ENCODE results near the gene IL17RE.

DNA sequence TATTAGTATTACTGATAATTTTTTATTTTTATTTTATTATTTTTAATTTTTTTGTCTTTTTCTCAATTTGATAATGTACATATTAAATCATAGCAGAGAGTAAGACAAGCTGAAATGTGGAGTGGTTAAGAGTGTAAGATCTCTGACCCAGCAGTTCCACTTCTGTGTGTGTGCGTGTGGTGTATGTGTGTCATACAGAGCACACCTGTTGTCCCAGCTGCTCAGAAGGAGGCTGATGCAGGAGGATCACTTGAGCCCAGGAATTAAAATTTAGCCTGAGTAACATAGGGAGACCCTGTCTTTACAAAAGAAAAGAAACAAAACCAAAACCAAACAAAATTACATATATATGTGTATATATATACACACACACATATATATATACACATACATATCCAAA, 21.2 kb upstream of the IL17RE start:
- TF ChIP-seq POLR2AphosphoS5 (IDR thresholded peaks at IDR 0.05; ENCODE audit: borderline replicate concordance, low read depth, low read length) = no peak
- no peak for TF ChIP-seq EZH2 (IDR thresholded peaks at IDR 0.05)
- TF ChIP-seq FOXP2 (optimal IDR thresholded peaks at IDR 0.05; ENCODE audit: control extremely low read depth, extremely low read length, insufficient read depth) = no peak

All from SK-N-MC (cell line).